ENCODE results near the gene PHOSPHO2.

PHOSPHO2 gene

GRCh38 chr2:169727065-169727464 is 32.8 kb downstream of the PHOSPHO2 start:
- TF ChIP-seq POLR2AphosphoS5 (IDR thresholded peaks at IDR 0.05; ENCODE audit: low read depth) = no peak
- TF ChIP-seq GABPA (IDR thresholded peaks at IDR 0.05; ENCODE audit: low read depth) = no peak
- no peak for TF ChIP-seq SPI1 (IDR thresholded peaks at IDR 0.05; ENCODE audit: borderline replicate concordance, low read depth)
- TF ChIP-seq, protein P1, sequence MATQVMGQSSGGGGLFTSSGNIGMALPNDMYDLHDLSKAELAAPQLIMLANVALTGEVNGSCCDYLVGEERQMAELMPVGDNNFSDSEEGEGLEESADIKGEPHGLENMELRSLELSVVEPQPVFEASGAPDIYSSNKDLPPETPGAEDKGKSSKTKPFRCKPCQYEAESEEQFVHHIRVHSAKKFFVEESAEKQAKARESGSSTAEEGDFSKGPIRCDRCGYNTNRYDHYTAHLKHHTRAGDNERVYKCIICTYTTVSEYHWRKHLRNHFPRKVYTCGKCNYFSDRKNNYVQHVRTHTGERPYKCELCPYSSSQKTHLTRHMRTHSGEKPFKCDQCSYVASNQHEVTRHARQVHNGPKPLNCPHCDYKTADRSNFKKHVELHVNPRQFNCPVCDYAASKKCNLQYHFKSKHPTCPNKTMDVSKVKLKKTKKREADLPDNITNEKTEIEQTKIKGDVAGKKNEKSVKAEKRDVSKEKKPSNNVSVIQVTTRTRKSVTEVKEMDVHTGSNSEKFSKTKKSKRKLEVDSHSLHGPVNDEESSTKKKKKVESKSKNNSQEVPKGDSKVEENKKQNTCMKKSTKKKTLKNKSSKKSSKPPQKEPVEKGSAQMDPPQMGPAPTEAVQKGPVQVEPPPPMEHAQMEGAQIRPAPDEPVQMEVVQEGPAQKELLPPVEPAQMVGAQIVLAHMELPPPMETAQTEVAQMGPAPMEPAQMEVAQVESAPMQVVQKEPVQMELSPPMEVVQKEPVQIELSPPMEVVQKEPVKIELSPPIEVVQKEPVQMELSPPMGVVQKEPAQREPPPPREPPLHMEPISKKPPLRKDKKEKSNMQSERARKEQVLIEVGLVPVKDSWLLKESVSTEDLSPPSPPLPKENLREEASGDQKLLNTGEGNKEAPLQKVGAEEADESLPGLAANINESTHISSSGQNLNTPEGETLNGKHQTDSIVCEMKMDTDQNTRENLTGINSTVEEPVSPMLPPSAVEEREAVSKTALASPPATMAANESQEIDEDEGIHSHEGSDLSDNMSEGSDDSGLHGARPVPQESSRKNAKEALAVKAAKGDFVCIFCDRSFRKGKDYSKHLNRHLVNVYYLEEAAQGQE (IDR thresholded peaks at IDR 0.05; ENCODE audit: insufficient replicate concordance, low read depth) = no peak
- TF ChIP-seq, protein P2, sequence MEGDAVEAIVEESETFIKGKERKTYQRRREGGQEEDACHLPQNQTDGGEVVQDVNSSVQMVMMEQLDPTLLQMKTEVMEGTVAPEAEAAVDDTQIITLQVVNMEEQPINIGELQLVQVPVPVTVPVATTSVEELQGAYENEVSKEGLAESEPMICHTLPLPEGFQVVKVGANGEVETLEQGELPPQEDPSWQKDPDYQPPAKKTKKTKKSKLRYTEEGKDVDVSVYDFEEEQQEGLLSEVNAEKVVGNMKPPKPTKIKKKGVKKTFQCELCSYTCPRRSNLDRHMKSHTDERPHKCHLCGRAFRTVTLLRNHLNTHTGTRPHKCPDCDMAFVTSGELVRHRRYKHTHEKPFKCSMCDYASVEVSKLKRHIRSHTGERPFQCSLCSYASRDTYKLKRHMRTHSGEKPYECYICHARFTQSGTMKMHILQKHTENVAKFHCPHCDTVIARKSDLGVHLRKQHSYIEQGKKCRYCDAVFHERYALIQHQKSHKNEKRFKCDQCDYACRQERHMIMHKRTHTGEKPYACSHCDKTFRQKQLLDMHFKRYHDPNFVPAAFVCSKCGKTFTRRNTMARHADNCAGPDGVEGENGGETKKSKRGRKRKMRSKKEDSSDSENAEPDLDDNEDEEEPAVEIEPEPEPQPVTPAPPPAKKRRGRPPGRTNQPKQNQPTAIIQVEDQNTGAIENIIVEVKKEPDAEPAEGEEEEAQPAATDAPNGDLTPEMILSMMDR (IDR thresholded peaks at IDR 0.05; ENCODE audit: insufficient read depth, low read length) = no peak
- Histone ChIP-seq H3K27me3 (ENCODE audit: insufficient read depth, poor library complexity, severe bottlenecking) (no peaks in the 10 kb centered on the region), H3K27ac (replicated peaks) (no peak overlapping the region), H3K4me3 (replicated peaks; ENCODE audit: insufficient read depth, low read length) (no peak overlapping the region)
- no peak for DNase-seq (ENCODE audit: low read depth in 1 of 2, low spot score in 1 of 2)

- no peaks in the 10 kb centered on the region for H3K27me3 ChIP-seq (ENCODE audit: insufficient read depth, poor library complexity, severe bottlenecking)
- no peak overlapping the region for H3K27ac ChIP-seq (replicated peaks)
- H3K4me3 ChIP-seq (replicated peaks; ENCODE audit: insufficient read depth, low read length) = no peak overlapping the region
- no peak for DNase-seq (ENCODE audit: low read depth in 1 of 2, low spot score in 1 of 2)
- TF ChIP-seq GABPA (IDR thresholded peaks at IDR 0.05; ENCODE audit: low read depth) (no peak), SPI1 (IDR thresholded peaks at IDR 0.05; ENCODE audit: borderline replicate concordance, low read depth) (no peak), POLR2AphosphoS5 (IDR thresholded peaks at IDR 0.05; ENCODE audit: low read depth) (no peak)
- TF ChIP-seq, protein P1 (IDR thresholded peaks at IDR 0.05; ENCODE audit: insufficient replicate concordance, low read depth) = no peak
- TF ChIP-seq, protein P2 (IDR thresholded peaks at IDR 0.05; ENCODE audit: insufficient read depth, low read length) = no peak
These were observed 35.0 kb downstream of the PHOSPHO2 start for GRCh38 chr2:169729274-169729605.

DNA sequence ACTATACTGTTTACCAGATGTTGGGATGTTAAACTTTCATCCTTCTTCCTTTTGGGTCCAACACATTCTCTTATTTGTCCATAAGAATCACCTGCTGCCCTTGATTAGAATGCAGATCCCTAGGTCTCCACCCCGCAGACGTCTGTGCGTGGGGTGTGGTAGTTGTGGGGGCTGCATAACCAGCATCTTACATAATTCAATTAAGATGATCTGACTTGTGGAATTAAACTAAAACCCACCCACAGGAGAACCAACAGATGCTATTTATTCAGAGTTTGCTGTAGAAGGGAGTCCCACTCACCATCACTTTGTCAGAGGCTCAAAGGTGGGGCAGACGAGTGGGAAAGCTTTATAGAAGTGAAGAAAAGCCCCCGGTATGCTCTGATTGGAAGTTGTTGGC is 37.8 kb downstream of the PHOSPHO2 start:
- no peak overlapping the region for H3K4me3 ChIP-seq (replicated peaks; ENCODE audit: insufficient read depth, low read length)
- no peak for DNase-seq (ENCODE audit: low read depth in 1 of 2, low spot score in 1 of 2)
- H3K27me3 ChIP-seq (ENCODE audit: insufficient read depth, poor library complexity, severe bottlenecking) = no peaks in the 10 kb centered on the region
- TF ChIP-seq, protein P1 (IDR thresholded peaks at IDR 0.05; ENCODE audit: insufficient replicate concordance, low read depth) = no peak
- TF ChIP-seq POLR2AphosphoS5 (IDR thresholded peaks at IDR 0.05; ENCODE audit: low read depth) (no peak), SPI1 (IDR thresholded peaks at IDR 0.05; ENCODE audit: borderline replicate concordance, low read depth) (no peak), GABPA (IDR thresholded peaks at IDR 0.05; ENCODE audit: low read depth) (no peak)
- TF ChIP-seq, protein P2 (IDR thresholded peaks at IDR 0.05; ENCODE audit: insufficient read depth, low read length) = no peak
- H3K27ac ChIP-seq (replicated peaks) = no peak overlapping the region

Measured in HL-60 (cell line).